Stimulated activated CD4-positive, alpha-beta T cell treated with anti-CD3 and anti-CD28 coated beads, Interleukin-1b, Interleukin-23, amount 100 ng/mL, for 4 hours (primary cell): ENCODE measurements around the gene HSPG2.

ENCODE experiments used
- DNase-seq, 2 donors: peaks; one replicate each; pipeline ENCODE4 v3.0.0-alpha.2; 2020; ENCODE audit warnings: low read depth in 2 of 2

Gene HSPG2

DNA sequence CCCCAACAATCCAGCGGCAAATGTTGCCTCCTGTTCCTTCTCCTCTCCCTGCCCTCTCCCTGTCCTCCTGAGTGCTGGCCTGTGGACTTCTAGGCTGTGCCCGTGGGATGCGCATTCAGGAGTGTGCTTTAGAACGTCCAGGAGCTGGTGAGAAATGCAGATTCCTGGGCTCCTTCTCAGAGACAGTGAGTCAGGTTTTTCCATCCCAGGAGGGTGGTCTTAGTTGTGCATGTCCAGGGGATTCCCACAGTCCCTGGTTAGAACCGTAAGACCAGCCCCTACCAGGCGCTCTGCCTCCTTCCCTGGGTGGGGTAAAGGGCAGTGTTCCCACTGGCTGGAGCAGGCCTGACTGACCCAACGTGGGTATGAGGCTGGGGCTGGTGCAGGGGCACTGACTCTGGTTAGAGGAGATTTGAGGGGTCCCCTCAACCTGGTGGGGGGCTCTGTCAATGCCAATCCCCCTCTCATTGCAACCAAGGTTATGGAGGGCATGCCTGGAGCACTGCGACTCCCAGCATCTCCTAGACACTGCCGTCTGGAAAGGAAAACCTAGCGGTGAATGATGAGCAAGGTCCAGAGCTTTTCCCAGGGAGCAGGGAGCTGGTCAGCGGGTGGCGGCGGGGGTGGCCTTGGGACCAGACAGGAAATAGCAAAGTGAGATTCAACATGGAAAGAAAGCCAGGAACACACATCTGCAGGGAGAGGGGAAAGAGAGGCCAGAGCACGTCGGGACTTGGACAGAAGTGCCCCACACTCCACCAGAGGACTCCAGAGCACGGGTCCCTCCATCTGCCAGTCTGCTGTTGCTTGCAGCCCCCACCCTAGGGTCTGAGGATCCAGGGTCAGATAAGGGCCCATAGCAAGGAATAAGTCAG lies 38.5 kb downstream of the HSPG2 start:
- DNase-seq, result no peak

DNA sequence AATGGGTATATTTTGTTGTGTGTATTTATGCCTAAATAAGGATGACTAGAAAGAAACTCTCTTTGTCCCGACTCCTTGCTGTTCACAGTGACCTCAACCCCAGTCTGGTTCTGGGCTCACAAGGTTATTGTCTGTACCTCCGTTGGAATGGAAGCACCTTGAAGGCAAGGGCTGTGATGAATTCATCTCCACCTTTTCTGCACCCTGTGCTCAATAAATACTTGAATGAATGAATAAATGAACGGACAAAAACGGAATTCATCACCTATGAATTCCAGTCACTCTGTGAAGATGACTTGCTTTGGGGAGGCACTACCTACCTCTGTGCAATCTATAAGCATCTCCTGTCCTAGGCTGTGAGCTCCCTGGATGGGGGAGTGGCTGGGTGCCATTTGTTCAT lies 39.3 kb downstream of the HSPG2 start:
- DNase-seq, result no peak

DNA sequence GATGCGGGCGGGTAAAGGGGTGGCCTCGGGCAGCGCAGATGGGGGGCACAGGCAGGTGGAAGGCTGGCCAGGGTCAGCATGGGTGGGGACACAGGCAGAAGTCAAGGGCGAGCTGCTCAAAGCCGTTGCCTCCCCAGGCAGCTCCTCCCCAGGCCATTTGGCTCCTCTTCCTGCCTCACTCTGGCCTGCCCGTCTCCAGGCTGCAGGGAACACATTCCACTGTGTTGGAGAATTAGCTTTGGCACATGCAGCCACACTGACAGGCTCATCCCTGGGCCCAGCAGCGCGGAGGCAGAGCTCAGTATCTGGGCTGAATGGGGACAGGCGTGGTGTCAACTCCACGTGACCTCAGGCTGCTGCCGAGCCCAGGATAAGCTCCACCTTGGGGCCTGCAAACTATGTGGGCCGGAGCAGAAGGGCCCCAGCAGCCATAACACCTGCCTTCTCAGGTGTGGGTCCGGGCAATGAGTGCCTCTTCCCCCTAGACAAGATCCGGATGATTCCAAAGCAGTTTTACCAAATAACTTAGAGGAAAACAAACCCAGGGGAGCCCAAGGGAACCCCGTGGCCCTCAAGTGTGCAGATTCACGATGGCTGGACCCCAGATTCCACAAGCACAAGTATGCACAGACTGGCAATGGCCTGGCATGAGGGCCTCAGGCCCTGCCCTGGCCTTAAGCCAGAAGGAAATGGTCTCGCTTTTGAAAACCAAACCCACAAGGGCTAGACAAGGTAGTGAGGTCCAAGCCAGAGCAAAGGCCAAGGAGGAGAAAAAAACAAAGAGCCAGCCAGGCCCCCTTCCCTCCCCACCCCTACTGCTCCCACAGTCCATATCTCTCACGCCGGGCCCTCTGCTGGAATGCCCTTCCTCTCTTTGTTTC lies 40.2 kb downstream of the HSPG2 start:
- no peak for DNase-seq

DNA sequence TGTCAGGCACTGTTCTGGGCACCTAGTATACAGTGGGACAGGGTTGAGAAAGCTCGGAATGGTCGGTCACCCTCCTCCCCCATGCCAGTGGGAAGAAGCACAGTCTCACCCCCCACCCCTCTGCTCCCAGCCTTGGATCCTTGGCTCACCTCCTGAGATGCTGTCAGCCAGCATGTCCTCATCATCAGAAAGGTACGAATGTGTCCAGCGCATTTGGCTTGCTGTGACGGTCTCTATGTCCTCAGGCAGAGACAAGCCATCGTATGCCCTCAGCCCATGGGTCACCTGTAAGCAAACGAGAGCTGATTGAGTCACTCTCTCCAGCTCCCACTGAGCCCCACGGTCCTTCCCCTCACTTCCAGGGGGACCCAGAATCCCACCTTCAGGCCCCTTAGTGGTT lies 41.1 kb downstream of the HSPG2 start:
- no peak for DNase-seq

GRCh38 chr1:21894034-21894881 lies 42.9 kb downstream of the HSPG2 start:
- no peak for DNase-seq

DNA sequence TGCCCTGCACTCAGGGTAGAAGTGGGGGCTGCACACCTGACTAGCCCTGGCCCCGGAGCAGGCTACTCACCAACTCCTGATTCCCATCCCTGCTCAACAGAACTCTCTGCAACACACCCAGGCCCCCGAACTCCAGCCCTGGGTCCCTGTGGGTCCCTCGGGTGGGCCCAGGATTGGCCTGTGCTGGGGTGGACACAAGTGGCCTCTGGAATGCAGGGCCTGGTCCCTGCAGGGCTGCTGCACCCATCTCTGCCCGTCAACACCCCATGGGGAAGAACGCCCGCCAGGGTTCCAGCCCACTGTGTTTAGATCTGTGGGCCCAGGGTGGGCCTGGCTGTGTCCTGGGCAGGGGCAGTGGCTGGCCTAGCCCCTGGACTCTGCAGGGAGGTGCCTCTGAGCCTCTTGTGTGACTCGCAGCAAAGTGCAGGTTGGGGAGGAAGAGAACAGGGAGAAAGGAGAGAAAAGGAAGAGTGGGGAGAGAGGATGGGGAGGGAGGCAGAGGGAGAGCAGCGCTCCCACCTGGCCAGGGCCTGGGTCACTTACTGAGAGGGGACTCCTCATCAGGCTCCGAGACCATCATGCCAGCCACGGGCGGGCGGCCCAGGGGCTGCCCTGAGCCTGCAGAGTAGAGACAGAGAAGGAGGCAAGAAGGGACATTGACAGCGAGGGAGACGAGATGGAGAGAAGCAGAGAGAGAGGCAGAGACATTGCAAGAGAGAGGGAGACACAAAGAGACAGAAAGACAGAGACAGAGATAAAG lies 43.9 kb downstream of the HSPG2 start:
- DNase-seq, result no peak

DNA sequence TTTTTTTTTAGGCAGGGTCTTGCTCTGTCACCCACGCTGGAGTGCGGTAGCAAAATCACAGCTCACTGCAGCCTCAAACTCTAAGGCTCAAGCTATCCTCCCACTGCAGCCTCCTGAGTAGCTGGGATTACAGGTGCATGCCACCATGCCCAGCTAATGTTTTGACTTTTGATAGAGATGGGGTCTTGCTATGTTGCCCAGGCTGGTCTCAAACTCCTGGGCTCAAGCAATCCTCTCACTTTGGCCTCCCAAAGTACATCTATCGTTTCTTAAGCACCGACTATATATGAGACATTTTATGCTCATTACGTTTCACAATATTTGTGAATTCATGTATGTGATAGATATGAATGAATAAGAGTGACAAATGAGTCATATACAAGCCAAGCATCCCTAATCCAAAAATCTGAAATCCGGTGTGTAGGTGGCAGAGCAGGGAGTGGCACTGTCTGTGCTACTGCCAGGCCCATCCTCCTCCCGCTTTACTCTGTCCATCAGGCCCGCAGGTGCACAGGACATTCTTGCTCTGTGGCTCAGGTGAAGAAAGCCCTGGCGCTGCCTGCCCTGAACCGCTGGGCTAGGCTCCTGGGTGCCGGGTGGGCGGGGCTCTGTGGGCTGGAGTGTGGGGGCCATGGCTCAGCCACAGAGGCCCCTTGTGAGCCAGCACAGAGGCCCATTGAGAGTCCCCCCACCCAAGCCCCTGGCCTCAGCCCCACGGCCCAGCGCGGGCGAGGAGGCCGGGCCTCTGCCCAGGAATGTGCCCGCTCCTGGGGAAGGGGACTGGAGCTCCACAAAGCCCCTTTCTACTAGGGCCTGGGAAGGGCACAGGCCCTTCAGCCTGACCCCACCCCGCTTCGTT lies 45.3 kb downstream of the HSPG2 start:
- DNase-seq, result no peak

DNA sequence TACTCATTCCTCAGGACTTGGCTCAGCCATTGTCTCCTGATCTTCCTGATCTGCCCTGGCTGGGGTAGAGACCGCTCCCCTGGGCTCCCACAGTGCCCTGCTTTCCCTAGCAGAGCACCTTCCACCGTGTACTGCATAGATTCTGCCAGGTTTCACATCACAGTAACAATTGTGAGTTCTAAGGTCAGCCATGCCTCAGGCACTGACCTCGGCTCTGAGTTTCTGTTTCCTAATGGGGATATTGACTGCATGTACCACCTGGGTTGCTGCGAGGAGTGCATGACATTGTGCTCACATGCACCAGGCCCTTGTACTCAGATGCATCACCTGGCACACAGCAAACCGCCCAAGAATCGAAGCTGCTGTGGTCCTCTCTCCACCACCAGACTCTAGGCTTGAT lies 46.0 kb downstream of the HSPG2 start:
- no peak for DNase-seq

DNA sequence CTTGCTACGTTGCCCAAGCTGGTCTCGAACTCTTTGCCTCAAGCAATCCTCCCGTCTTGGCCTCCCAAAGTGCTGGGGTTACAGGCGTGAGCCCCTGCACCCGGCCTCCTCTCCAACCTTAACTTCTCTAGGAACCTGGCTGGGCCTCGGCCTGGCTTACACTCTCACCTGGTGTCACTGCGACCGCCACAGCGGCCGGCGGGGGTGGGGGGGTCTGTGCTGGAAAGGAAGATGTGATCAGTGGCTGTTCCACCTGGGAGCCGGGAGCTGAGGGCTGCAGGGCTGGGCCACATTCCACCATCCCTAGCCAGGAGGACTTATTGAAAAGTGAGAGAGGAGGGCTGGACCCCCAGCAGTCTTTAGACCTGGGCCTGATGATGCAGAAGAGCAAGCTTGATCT lies 48.6 kb downstream of the HSPG2 start:
- no peak for DNase-seq

DNA sequence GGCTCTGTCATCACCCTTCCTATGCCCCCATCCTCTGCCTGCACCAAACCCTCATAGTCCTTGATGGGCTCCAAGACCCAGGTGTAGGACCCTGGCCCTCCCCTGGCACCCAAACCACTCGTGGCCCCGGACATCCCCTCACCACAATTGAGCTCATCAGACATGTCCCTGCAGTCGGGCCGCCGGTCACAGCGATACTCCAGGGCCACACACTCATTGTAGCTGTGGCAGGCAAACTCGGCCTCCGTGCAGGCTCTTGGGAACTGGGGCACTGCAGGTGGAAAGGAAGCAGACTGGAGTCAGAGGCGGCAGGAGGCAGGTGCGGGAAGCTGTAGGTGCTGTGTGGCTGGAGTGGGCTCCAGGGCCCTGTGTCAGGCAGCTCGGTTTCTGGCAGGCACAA lies 49.3 kb downstream of the HSPG2 start:
- DNase-seq, result no peak

GRCh38 chr1:21887216-21887736 lies 49.8 kb downstream of the HSPG2 start:
- DNase-seq, result no peak

GRCh38 chr1:21886486-21887215 lies 50.5 kb downstream of the HSPG2 start:
- DNase-seq, result no peak

GRCh38 chr1:21885236-21886037 lies 51.7 kb downstream of the HSPG2 start:
- no peak for DNase-seq

- DNase-seq, result no peak
Observed at GRCh38 chr1:21884456-21885235, 52.5 kb downstream of the HSPG2 start.

- DNase-seq, result no peak
Observed at GRCh38 chr1:21882721-21883415, 54.2 kb downstream of the HSPG2 start.

- no peak for DNase-seq
Observed at GRCh38 chr1:21881250-21881649, 55.9 kb downstream of the HSPG2 start.

DNA sequence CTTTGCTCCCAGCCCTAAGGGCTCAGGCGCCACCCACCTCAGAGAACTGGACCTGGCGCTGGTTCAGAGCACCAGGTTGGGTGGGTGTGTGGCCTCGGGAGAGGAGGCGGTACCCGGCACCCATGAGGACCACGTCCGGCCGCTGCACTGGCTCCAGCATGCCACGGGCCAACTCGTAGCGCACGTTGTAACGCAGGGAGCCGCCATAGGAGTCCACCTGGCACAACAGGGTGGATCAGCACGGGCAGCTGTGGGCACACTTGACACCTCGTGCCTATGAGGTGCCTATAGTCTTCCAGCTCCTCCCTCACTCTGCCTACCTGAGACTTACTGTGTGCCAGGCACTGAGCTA lies 56.5 kb downstream of the HSPG2 start:
- no peak for DNase-seq
